ENCODE measurements around the gene TEX2. TPM values are rescaled to one million over a fixed set of nuclear protein-coding genes. Genes with fewer than 3 reads are reported as not detected.

The TEX2 gene
- total and polyA plus RNA-seq, 2 experiments from 2014 or later, result 7.5 to 17.7 TPM

DNA sequence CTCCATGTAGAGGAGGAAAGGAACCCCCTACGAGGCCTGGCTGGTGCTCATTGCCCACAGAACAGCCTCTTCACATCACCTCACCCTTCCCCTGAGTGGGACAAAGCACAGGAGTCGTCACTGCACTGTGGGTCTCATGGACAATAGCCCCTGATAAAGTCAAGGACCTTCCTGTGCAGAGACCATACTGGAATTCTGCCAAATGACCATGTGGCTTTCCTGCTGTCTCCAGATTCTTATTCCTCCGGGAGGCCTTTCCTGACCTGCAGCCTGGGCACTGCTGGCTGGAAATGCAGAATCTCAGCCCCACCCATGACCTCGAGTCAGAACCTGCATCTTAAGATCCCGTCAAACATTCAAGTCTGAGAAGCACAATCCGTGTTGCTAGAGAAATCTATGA is 72.6 kb downstream of the TEX2 start:
- H3K4me3 Mint-ChIP-seq, result no peak overlapping the region
- no peaks in the 10 kb centered on the region for H3F3A ChIP-seq (replicated peaks; ENCODE audit: low read depth)
- no peak overlapping the region for H3K4me3 ChIP-seq
- no peak overlapping the region for H3K27ac Mint-ChIP-seq
- TF ChIP-seq CREB1 (CRISPR knock-in tag; IDR thresholded peaks at IDR 0.05; ENCODE audit: low read depth) (no peak), EZH2 (IDR thresholded peaks at IDR 0.05; ENCODE audit: low read depth, unreplicated experiment) (no peak), ZNF114 (CRISPR knock-in tag; IDR thresholded peaks at IDR 0.05) (no peak), REST (IDR thresholded peaks at IDR 0.05; ENCODE audit: unreplicated experiment) (no peak), NANOG (IDR thresholded peaks at IDR 0.05; ENCODE audit: borderline replicate concordance) (no peak), CTCF (conservative IDR thresholded peaks at IDR 0.05; ENCODE audit: low read depth in 2 of 2) (no peak), ZNF331 (CRISPR knock-in tag; IDR thresholded peaks at IDR 0.05; ENCODE audit: low read depth) (no peak), JUNB (IDR thresholded peaks at IDR 0.05; ENCODE audit: unreplicated experiment) (no peak), EZH2phosphoT487 (IDR thresholded peaks at IDR 0.05; ENCODE audit: unreplicated experiment) (no peak), STAT1 (IDR thresholded peaks at IDR 0.05; ENCODE audit: unreplicated experiment) (no peak), POLR2AphosphoS5 (IDR thresholded peaks at IDR 0.05; ENCODE audit: low read depth) (no peak)
- TF ChIP-seq, protein P1, sequence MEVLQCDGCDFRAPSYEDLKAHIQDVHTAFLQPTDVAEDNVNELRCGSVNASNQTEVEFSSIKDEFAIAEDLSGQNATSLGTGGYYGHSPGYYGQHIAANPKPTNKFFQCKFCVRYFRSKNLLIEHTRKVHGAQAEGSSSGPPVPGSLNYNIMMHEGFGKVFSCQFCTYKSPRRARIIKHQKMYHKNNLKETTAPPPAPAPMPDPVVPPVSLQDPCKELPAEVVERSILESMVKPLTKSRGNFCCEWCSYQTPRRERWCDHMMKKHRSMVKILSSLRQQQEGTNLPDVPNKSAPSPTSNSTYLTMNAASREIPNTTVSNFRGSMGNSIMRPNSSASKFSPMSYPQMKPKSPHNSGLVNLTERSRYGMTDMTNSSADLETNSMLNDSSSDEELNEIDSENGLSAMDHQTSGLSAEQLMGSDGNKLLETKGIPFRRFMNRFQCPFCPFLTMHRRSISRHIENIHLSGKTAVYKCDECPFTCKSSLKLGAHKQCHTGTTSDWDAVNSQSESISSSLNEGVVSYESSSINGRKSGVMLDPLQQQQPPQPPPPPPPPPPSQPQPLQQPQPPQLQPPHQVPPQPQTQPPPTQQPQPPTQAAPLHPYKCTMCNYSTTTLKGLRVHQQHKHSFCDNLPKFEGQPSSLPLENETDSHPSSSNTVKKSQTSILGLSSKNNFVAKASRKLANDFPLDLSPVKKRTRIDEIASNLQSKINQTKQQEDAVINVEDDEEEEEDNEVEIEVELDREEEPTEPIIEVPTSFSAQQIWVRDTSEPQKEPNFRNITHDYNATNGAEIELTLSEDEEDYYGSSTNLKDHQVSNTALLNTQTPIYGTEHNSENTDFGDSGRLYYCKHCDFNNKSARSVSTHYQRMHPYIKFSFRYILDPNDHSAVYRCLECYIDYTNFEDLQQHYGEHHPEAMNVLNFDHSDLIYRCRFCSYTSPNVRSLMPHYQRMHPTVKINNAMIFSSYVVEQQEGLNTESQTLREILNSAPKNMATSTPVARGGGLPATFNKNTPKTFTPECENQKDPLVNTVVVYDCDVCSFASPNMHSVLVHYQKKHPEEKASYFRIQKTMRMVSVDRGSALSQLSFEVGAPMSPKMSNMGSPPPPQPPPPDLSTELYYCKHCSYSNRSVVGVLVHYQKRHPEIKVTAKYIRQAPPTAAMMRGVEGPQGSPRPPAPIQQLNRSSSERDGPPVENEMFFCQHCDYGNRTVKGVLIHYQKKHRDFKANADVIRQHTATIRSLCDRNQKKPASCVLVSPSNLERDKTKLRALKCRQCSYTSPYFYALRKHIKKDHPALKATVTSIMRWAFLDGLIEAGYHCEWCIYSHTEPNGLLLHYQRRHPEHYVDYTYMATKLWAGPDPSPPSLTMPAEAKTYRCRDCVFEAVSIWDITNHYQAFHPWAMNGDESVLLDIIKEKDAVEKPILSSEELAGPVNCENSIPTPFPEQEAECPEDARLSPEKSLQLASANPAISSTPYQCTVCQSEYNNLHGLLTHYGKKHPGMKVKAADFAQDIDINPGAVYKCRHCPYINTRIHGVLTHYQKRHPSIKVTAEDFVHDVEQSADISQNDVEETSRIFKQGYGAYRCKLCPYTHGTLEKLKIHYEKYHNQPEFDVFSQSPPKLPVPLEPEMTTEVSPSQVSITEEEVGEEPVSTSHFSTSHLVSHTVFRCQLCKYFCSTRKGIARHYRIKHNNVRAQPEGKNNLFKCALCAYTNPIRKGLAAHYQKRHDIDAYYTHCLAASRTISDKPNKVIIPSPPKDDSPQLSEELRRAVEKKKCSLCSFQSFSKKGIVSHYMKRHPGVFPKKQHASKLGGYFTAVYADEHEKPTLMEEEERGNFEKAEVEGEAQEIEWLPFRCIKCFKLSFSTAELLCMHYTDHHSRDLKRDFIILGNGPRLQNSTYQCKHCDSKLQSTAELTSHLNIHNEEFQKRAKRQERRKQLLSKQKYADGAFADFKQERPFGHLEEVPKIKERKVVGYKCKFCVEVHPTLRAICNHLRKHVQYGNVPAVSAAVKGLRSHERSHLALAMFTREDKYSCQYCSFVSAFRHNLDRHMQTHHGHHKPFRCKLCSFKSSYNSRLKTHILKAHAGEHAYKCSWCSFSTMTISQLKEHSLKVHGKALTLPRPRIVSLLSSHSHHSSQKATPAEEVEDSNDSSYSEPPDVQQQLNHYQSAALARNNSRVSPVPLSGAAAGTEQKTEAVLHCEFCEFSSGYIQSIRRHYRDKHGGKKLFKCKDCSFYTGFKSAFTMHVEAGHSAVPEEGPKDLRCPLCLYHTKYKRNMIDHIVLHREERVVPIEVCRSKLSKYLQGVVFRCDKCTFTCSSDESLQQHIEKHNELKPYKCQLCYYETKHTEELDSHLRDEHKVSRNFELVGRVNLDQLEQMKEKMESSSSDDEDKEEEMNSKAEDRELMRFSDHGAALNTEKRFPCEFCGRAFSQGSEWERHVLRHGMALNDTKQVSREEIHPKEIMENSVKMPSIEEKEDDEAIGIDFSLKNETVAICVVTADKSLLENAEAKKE (CRISPR knock-in tag; IDR thresholded peaks at IDR 0.05), result no peak
- TF ChIP-seq, protein P2, sequence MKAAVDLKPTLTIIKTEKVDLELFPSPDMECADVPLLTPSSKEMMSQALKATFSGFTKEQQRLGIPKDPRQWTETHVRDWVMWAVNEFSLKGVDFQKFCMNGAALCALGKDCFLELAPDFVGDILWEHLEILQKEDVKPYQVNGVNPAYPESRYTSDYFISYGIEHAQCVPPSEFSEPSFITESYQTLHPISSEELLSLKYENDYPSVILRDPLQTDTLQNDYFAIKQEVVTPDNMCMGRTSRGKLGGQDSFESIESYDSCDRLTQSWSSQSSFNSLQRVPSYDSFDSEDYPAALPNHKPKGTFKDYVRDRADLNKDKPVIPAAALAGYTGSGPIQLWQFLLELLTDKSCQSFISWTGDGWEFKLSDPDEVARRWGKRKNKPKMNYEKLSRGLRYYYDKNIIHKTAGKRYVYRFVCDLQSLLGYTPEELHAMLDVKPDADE (IDR thresholded peaks at IDR 0.05), result no peak
- no peak overlapping the region for H3K27ac ChIP-seq (ENCODE audit: low read depth)
- no peaks in the 10 kb centered on the region; the same call in 2 of the 3 replicates for H3K36me3 Mint-ChIP-seq (ENCODE audit: low read depth)
- H3K79me2 ChIP-seq (replicated peaks; ENCODE audit: insufficient read depth), result no peaks in the 10 kb centered on the region
- H4K20me1 ChIP-seq (replicated peaks; ENCODE audit: insufficient read depth), result no peaks in the 10 kb centered on the region
- no peak for ATAC-seq
- H3K27me3 Mint-ChIP-seq (ENCODE audit: insufficient read depth, low read depth, poor library complexity), result no peaks in the 10 kb centered on the region
- H3K4me1 Mint-ChIP-seq, result peaks cover 5% of the 10 kb centered on the region; the same call in 2 of the 3 replicates
- no peaks in the 10 kb centered on the region for H3K9me3 Mint-ChIP-seq
- H2AFZ ChIP-seq, result no peak overlapping the region
- no peak overlapping the region for H3K4me2 ChIP-seq
- H3K4me1 ChIP-seq (ENCODE audit: insufficient read depth), result no peaks in the 10 kb centered on the region
- no peaks in the 10 kb centered on the region for H3K27me3 ChIP-seq (ENCODE audit: insufficient read depth)
- DNase-seq (ENCODE audit: low spot score), result no peak
- no peaks in the 10 kb centered on the region for H3K9me2 ChIP-seq (ENCODE audit: insufficient read depth)
- H3K36me3 ChIP-seq (ENCODE audit: insufficient read depth), result no peaks in the 10 kb centered on the region
